A204.1 (cell line): Measurements from ENCODE around the gene SPATA2L.

Experiments used
- FAIRE-seq: peaks from 2 replicates; lab custom pipeline; 2012; peaks lifted over from hg19 to GRCh38; lab: Jason Lieb, UNC

SPATA2L gene

GRCh38 chr16:89701425-89702406 is at the start of gene SPATA2L:
Gene SPATA2L, minus strand, starts transcription at chr16:89701705. Its CDS starts 473 bp downstream, at chr16:89701232.
- FAIRE-seq, result peak; percentile 32

GRCh38 chr16:89749637-89750036 is 48.1 kb upstream of the SPATA2L start:
- FAIRE-seq, result no peak

GRCh38 chr16:89748921-89749320 is 47.4 kb upstream of the SPATA2L start:
- FAIRE-seq, result no peak

- no peak for FAIRE-seq
Observed at GRCh38 chr16:89748076-89748475, 46.6 kb upstream of the SPATA2L start.

GRCh38 chr16:89746043-89746442 is 44.5 kb upstream of the SPATA2L start:
- FAIRE-seq, result no peak

GRCh38 chr16:89744813-89745212 is 43.3 kb upstream of the SPATA2L start:
- no peak for FAIRE-seq

- FAIRE-seq, result no peak
Observed at GRCh38 chr16:89742948-89743347, 41.4 kb upstream of the SPATA2L start.

GRCh38 chr16:89741342-89742014 is 40.0 kb upstream of the SPATA2L start:
- FAIRE-seq, result no peak

- no peak for FAIRE-seq
Observed at GRCh38 chr16:89739383-89739782, 37.9 kb upstream of the SPATA2L start.

GRCh38 chr16:89738538-89739317 is 37.2 kb upstream of the SPATA2L start:
- no peak for FAIRE-seq

GRCh38 chr16:89738072-89738377 is 36.5 kb upstream of the SPATA2L start:
- FAIRE-seq, result no peak

- FAIRE-seq, result no peak
Observed at GRCh38 chr16:89737341-89738071, 36.0 kb upstream of the SPATA2L start.

GRCh38 chr16:89736554-89736953 is 35.0 kb upstream of the SPATA2L start:
- no peak for FAIRE-seq

GRCh38 chr16:89733792-89734191 is 32.3 kb upstream of the SPATA2L start:
- no peak for FAIRE-seq

GRCh38 chr16:89733322-89733721 is 31.8 kb upstream of the SPATA2L start:
- FAIRE-seq, result no peak

- no peak for FAIRE-seq
Observed at GRCh38 chr16:89732918-89733242, 31.4 kb upstream of the SPATA2L start.

GRCh38 chr16:89732142-89732917 is 30.8 kb upstream of the SPATA2L start:
- FAIRE-seq, result no peak

- FAIRE-seq, result no peak
Observed at GRCh38 chr16:89730610-89731234, 29.2 kb upstream of the SPATA2L start.

GRCh38 chr16:89729863-89730593 is 28.5 kb upstream of the SPATA2L start:
- FAIRE-seq, result no peak

GRCh38 chr16:89729293-89729692 is 27.8 kb upstream of the SPATA2L start:
- no peak for FAIRE-seq
